Mononuclear cell (primary cell): Measurements from ENCODE around the gene DHX57. TPM values are rescaled to one million over a fixed set of nuclear protein-coding genes. Genes with fewer than 3 reads are reported as not detected.
"Not testable (repeated sequence)": the region's sequence is repeated elsewhere in the genome, so short reads cannot be mapped to it uniquely, and the experiment has no call there.

Experiments used
- H3K27me3 ChIP-seq: 2 replicates; pipeline ENCODE4 v1.6.0; 2011; ENCODE audit warnings: low read length, control low read depth; ENCODE audit not compliant: insufficient read depth
- H3K4me1 ChIP-seq: 2 replicates; pipeline ENCODE4 v1.5.1; 2011; ENCODE audit warnings: mild to moderate bottlenecking, low read length, control low read depth; ENCODE audit not compliant: insufficient read depth
- H3K4me3 ChIP-seq: 2 replicates; pipeline ENCODE4 v1.5.1; 2011; ENCODE audit warnings: mild to moderate bottlenecking, low read length, moderate library complexity
- H3K9me3 ChIP-seq: 2 replicates; pipeline ENCODE4 v1.5.1; 2011; ENCODE audit warnings: low read depth, mild to moderate bottlenecking, control low read depth, low read length
- total RNA-seq: library from RNA; depleted of rRNA; stranded (reverse); fragments of >200 nt; gene quantifications from one replicate; pipeline ENCODE4 v1.2.3, GENCODE V29; 2012

Gene DHX57
- total RNA-seq, 1 donor, result 19.2 TPM

GRCh38 chr2:38765149-38765548, 110.6 kb downstream of the DHX57 start:
- no peak overlapping the region for H3K4me3 ChIP-seq
- no peaks in the 10 kb centered on the region for H3K9me3 ChIP-seq
- H3K4me1 ChIP-seq, result no peaks in the 10 kb centered on the region
- no peaks in the 10 kb centered on the region for H3K27me3 ChIP-seq

DNA sequence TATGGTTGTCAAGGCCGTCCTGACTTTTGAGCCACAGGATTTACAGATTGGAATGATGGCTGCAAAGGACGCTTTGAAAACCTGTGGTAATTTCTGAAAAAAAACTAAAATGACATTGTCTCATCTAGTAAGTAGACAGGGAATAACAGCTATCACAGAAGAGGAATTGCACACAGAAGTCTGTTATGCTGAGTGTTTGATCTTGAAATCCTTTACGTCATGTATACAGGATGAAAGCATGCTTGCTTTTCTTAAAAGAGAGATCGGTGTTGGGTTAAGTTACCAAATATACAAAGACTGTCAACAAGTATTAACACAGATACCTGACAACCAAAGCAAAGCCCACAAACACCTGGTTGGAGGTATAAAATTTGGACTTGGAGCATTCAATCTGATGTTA, 112.0 kb downstream of the DHX57 start:
- Histone ChIP-seq H3K4me3 (no peak overlapping the region), H3K27me3 (no peaks in the 10 kb centered on the region), H3K4me1 (no peaks in the 10 kb centered on the region), H3K9me3 (no peaks in the 10 kb centered on the region)

- Histone ChIP-seq H3K27me3 (no peaks in the 10 kb centered on the region), H3K4me3 (no peak overlapping the region), H3K4me1 (no peaks in the 10 kb centered on the region), H3K9me3 (no peaks in the 10 kb centered on the region)
These were observed 112.5 kb downstream of the DHX57 start for GRCh38 chr2:38763228-38763627.

DNA sequence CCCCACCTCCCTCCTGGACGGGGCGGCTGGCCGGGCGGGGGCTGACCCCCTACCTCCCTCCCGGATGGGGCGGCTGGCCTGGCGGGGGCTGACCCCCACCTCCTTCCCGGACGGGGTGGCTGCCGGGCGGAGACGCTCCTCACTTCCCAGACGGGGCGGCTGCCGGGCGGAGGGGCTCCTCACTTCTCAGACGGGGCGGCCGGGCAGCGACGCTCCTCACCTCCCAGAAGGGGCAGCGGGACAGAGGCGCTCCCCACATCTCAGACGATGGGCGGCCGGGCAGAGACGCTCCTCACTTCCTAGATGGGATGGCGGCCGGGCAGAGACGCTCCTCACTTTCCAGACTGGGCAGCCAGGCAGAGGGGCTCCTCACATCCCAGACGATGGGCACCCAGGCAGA, 119.8 kb downstream of the DHX57 start:
- not testable (repeated sequence) for H3K4me3 ChIP-seq, H3K27me3 ChIP-seq, H3K9me3 ChIP-seq
- H3K4me1 ChIP-seq, result peaks cover 18% of the 10 kb centered on the region

DNA sequence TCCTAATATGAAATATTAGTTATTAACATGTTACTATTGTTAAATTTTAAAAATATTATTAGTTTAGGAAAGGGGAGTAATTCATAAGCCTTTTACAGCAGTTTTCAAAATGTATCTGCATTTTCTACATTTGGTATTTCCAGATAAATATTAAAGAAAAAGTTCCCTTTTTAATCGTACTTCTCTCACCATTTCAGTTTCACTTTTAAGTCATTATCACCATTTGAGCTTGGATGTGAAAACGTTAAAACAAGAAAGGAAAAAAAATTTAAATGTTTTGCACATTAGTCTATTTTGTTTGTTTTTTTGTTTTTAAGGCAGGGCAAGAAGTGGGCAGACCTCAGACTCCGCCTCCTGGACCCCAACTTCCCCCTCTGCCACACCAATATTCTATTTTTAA, 121.2 kb downstream of the DHX57 start:
- Histone ChIP-seq H3K4me1 (peaks cover 26% of the 10 kb centered on the region), H3K9me3 (no peaks in the 10 kb centered on the region), H3K4me3 (peak overlapping the region; percentile 40), H3K27me3 (no peaks in the 10 kb centered on the region)

GRCh38 chr2:38754049-38754448, 121.7 kb downstream of the DHX57 start:
- H3K4me3 ChIP-seq, result no peak overlapping the region
- no peaks in the 10 kb centered on the region for H3K27me3 ChIP-seq
- H3K4me1 ChIP-seq, result peaks cover 30% of the 10 kb centered on the region
- no peaks in the 10 kb centered on the region for H3K9me3 ChIP-seq

DNA sequence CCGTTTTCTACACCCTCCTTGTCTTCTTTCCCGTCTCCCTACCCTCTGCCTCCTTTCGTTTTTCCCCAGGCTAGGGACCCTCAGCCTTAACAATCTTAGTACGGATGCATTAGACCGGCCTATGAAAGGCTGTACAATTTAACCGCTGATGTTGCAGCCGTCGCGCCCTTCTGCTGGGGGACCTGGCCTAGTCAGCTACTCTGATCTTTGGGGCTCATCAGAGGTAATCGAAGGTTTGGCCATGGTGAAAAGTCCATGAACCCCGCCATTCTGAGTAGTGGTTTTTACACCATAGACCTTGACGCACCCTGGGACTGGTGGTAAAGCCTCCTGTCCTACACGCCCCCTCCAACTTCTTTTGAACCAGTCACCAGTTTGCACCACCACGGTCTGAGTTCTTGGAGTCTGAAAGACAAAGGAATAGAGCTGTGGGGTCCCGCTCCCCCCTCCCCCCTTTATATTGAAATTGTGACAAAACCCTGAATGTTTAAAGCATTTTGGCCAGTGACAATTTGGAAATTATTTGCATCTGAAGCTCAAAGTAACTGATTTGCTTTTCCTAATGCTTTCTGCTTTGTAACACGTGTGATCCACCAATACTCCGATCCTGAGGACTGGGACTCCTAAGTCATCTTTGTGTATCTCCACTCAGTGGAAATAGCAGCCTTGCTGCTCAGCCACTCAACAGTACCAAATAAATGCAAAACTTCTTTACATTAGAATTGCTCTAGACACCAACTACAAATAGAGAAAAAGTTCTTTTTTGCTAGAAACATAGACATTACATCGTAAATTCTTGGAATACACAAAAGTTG, 123.9 kb downstream of the DHX57 start:
- peaks cover 52% of the 10 kb centered on the region for H3K4me1 ChIP-seq
- H3K27me3 ChIP-seq, result no peaks in the 10 kb centered on the region
- H3K9me3 ChIP-seq, result no peaks in the 10 kb centered on the region
- H3K4me3 ChIP-seq, result peak overlapping the region; percentile 91

DNA sequence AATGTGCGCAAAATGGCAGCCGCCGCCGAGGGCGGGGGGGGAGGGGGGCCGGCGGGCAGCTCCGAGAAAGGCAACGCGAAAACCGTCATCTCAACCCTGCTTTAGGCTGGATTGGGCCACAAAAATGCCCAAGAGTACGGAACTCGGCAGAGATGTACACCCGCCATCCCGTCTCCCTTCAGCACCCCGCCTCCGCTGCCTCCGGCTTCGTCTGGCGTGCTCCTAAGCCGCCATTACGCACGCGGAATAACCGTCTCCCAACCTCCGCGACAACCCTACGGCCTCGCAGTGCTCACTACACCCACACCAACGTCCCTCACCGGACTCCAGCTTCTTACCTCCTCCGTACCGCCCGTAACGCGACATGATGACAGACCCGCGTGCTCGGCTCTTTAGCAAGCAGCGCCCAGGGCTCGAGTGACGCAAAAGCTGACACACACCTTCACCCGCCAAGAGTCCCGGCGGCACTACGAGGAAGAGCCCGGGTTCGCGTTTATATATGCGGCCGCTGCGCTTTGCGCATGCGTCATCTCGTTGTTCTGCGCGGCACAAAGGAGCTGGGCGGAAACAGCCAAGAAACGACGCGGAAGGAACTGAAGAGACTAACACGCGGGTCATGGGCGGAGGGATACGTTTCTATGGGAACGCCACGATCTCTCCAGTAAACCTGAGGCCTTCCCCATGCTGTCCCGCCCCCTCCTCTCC, 124.7 kb downstream of the DHX57 start, which contains the start of gene SRSF7:
Gene SRSF7, minus strand, starts transcription at position 471 of the 705 bp plus-strand sequence. Its CDS starts 105 bp downstream, at position 366.
- H3K4me3 ChIP-seq, result peak within 1 kb of the TSS; percentile 91
- no peaks in the 10 kb centered on the region for H3K9me3 ChIP-seq
- H3K4me1 ChIP-seq, result peaks cover 52% of the 10 kb centered on the region
- H3K27me3 ChIP-seq, result no peaks in the 10 kb centered on the region

- H3K4me1 ChIP-seq, result peaks cover 56% of the 10 kb centered on the region
- H3K27me3 ChIP-seq, result no peaks in the 10 kb centered on the region
- H3K4me3 ChIP-seq, result peak overlapping the region; percentile 91
- no peaks in the 10 kb centered on the region for H3K9me3 ChIP-seq
These were observed 125.5 kb downstream of the DHX57 start for GRCh38 chr2:38750011-38750890.

DNA sequence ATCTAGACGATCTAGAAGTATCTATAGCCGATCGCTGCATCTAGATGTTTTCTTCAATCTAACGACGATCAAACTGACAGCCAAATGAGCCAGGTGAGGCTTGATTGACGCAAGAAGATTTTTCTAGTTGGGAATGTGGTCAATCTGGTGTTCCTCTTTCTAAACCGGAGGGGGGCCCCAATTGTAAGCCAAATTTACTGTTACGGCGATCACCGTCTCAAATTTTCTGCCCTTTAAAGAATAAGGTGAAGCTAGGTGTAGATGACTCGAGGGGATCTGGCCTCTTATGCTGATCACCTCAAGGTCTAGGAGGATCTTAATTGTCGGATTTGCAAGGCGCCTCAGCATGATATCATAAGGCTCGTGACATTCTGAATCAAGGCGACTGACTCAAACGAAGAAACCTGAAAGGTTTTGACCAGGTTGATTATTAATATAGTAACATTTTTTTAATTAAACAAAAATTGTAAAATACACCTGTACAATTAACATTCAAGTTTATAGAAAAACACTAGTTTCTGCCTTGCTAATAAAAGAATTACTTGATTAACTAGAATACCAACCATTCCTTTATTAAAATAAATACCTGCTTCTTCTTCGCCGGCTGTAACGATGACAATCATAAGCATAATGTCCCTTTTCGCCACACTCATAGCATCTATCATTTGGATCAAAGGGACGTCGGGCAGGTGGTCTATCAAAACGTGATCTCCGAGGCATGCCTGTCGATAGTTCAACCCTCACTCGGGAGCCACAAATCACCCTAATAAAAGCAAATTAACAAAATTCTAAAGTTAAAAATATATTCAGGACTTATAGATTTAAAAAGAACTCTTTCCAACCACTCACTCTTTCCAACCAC, 126.6 kb downstream of the DHX57 start:
- Histone ChIP-seq H3K4me3 (peak overlapping the region; percentile 91), H3K4me1 (peaks cover 51% of the 10 kb centered on the region), H3K27me3 (no peaks in the 10 kb centered on the region), H3K9me3 (no peaks in the 10 kb centered on the region)

- H3K4me3 ChIP-seq, result no peak overlapping the region
- peaks cover 46% of the 10 kb centered on the region for H3K4me1 ChIP-seq
These were observed 127.3 kb downstream of the DHX57 start for GRCh38 chr2:38748391-38748790.

GRCh38 chr2:38747819-38748218, 127.9 kb downstream of the DHX57 start:
- Histone ChIP-seq H3K4me1 (peaks cover 46% of the 10 kb centered on the region), H3K4me3 (no peak overlapping the region), H3K9me3 (no peaks in the 10 kb centered on the region), H3K27me3 (no peaks in the 10 kb centered on the region)

More at GRCh38 chr2:38748391-38748790, 127.3 kb downstream of the DHX57 start:
- Histone ChIP-seq H3K9me3 (no peaks in the 10 kb centered on the region), H3K27me3 (no peaks in the 10 kb centered on the region)
